C4-2B (cell line): Measurements from ENCODE around the gene GALNS.

Experiments
- CTCF ChIP-seq: fragments of 450-650 bp; conservative IDR thresholded peaks from 2 replicates; pipeline ENCODE4 v1.5.1; 2017; ENCODE audit warnings: mild to moderate bottlenecking
- ZFX ChIP-seq: fragments of 450-650 bp; IDR thresholded peaks from 2 replicates; pipeline ENCODE4 v1.6.1; 2017

- TF ChIP-seq CTCF: no peak
- no peak for TF ChIP-seq ZFX
Observed at GRCh38 chr16:88824256-88825077, 32.3 kb downstream of the GALNS start.
